A673 (cell line): ENCODE measurements around the gene SPECC1. TPM values are rescaled to one million over a fixed set of nuclear protein-coding genes. Genes with fewer than 3 reads are reported as not detected.
"Not testable (repeated sequence)": the region's sequence is repeated elsewhere in the genome, so short reads cannot be mapped to it uniquely, and the experiment has no call there.

Experiments
- Bru-seq: library from RNA; stranded (reverse); fragments of 400-500 nt; gene quantifications from one replicate; lab custom pipeline; 2021; lab: Mats Ljungman, UMichigan
- BruChase-seq, 2 experiments: library from RNA; stranded (reverse); fragments of 400-500 nt; gene quantifications; one replicate each; lab custom pipeline; 2021; lab: Mats Ljungman, UMichigan
- BruUV-seq: library from RNA; stranded (reverse); fragments of 400-500 nt; replicated peaks from 2 replicates; lab custom pipeline; 2021; lab: Mats Ljungman, UMichigan
- CTCF ChIA-PET: fragments of 300-600 bp; sonication (Branson Sonifier 250); formaldehyde crosslinking; loops from one replicate; lab custom pipeline; 2022; ENCODE audit warnings: antibody characterized with exemption; lab: Charles Lee
- POLR2A ChIA-PET: fragments of 300-600 bp; sonication (Branson Sonifier 250); formaldehyde crosslinking; loops from one replicate; lab custom pipeline; 2022; ENCODE audit warnings: antibody characterized with exemption; ENCODE audit not compliant: low non-redundant PET; lab: Charles Lee
- DNase-seq: peaks from one replicate; pipeline ENCODE4 v3.0.0-alpha.2; 2015; ENCODE audit warnings: low spot score
- H3K27ac ChIP-seq: fragments of 200-600 bp; sonication (generic); 2 replicates; pipeline ENCODE4 v1.5.1; 2016; ENCODE audit warnings: mixed run types, low read depth, mild to moderate bottlenecking, mixed read lengths, antibody characterized with exemption, low read length; ENCODE audit not compliant: poor library complexity, severe bottlenecking
- H3K27me3 ChIP-seq: fragments of 200-600 bp; sonication (generic); replicated peaks from 2 replicates; pipeline ENCODE4 v1.6.1; 2017; ENCODE audit warnings: mixed run types, low read depth, mild to moderate bottlenecking, mixed read lengths, antibody characterized with exemption, low read length; ENCODE audit not compliant: insufficient read depth, poor library complexity
- H3K36me3 ChIP-seq: fragments of 200-600 bp; sonication (generic); 2 replicates; pipeline ENCODE4 v1.6.1; 2016; ENCODE audit warnings: mixed run types, mild to moderate bottlenecking, mixed read lengths, antibody characterized with exemption, low read length; ENCODE audit not compliant: insufficient read depth, poor library complexity, severe bottlenecking
- H3K4me1 ChIP-seq: fragments of 200-600 bp; sonication (generic); 2 replicates; pipeline ENCODE4 v1.6.1; 2017; ENCODE audit warnings: mixed run types, mild to moderate bottlenecking, mixed read lengths, antibody characterized with exemption, low read length; ENCODE audit not compliant: insufficient read depth, poor library complexity, severe bottlenecking
- H3K4me3 ChIP-seq: fragments of 200-600 bp; sonication (generic); 2 replicates; pipeline ENCODE4 v1.5.1; 2016; ENCODE audit warnings: low read depth, mixed run types, mild to moderate bottlenecking, mixed read lengths, low read length; ENCODE audit not compliant: poor library complexity, severe bottlenecking
- H3K9me3 ChIP-seq: fragments of 200-600 bp; sonication (generic); 2 replicates; pipeline ENCODE4 v1.6.1; 2016; ENCODE audit warnings: mixed run types, low read depth, mild to moderate bottlenecking, mixed read lengths, antibody characterized with exemption, low read length; ENCODE audit not compliant: poor library complexity, severe bottlenecking
- EZH2 ChIP-seq: fragments of 200-600 bp; sonication (generic); IDR thresholded peaks from 2 replicates; pipeline ENCODE4 v1.6.1; 2017; ENCODE audit warnings: borderline replicate concordance, low read depth, mild to moderate bottlenecking, mixed read lengths, antibody characterized with exemption, low read length; ENCODE audit not compliant: poor library complexity, severe bottlenecking
- intact Hi-C: fragments of 100-400 bp; cut with micrococcal nuclease; formaldehyde crosslinking; loops from one replicate; pipeline ENCODE4 v1.10.0; 2022; ENCODE audit not compliant: unreplicated experiment
- long read RNA-seq: library from polyadenylated mRNA; stranded (forward); transcript quantifications from one replicate; pipeline ENCODE4 v2.0.0, GENCODE V29; 2022
- total RNA-seq: library from RNA; stranded (reverse); gene quantifications from 2 replicates; pipeline ENCODE4 v1.2.3, GENCODE V29; 2021
- TF ChIP-seq, protein P1 (sequence below): fragments of 300-800, 200-600 bp; sonication (generic); conservative IDR thresholded peaks from 2 replicates; pipeline ENCODE4 v1.5.1; 2017; ENCODE audit warnings: low read depth, mild to moderate bottlenecking, antibody characterized with exemption, low read length, moderate library complexity, mixed read lengths

SPECC1 gene
- total RNA-seq (5.8 and 6.8 TPM in 2 replicates), Bru-seq, nascent RNA (percentile 33 among the genes with signal in this experiment), BruChase-seq, experiment 1, labeled RNA remaining after a 2-hour chase (percentile 34 among the genes with signal in this experiment), BruChase-seq, experiment 2, labeled RNA remaining after a 6-hour chase (percentile 33 among the genes with signal in this experiment)
- long read RNA-seq, partial matches to known transcripts: 0 of 7 reads
- long read RNA-seq, other reads (novel, unspliced or antisense): 6 of 7 reads

- BruUV-seq: no TSS peak
- H3K27me3 ChIP-seq: peaks cover 61% of the 10 kb centered on the region
- no peaks in the 10 kb centered on the region for H3K9me3 ChIP-seq
- ChIA-PET POLR2A (interaction anchor here (0.5 kb wide), 1 partner anchor 308 kb away, joined by 3 read pairs; no protein-coding TSS in a partner anchor), CTCF (interaction anchor here (0.7 to 2.9 kb wide), 2 partner anchors 17 to 766 kb away, joined by 10 to 22 read pairs; no protein-coding TSS in a partner anchor)
- DNase-seq: peak; percentile 79
- H3K4me1 ChIP-seq: peaks cover 5% of the 10 kb centered on the region
- intact Hi-C loops: loop anchor here (5.0 kb wide), 1 partner anchor 142 kb away; the partner anchor contains the start of gene ULK2
- H3K36me3 ChIP-seq: no peaks in the 10 kb centered on the region
- H3K27ac ChIP-seq: no peak within 1 kb of the TSS
- peak within 1 kb of the TSS; percentile 52 for H3K4me3 ChIP-seq
- no peak for TF ChIP-seq EZH2
- TF ChIP-seq, protein P1, sequence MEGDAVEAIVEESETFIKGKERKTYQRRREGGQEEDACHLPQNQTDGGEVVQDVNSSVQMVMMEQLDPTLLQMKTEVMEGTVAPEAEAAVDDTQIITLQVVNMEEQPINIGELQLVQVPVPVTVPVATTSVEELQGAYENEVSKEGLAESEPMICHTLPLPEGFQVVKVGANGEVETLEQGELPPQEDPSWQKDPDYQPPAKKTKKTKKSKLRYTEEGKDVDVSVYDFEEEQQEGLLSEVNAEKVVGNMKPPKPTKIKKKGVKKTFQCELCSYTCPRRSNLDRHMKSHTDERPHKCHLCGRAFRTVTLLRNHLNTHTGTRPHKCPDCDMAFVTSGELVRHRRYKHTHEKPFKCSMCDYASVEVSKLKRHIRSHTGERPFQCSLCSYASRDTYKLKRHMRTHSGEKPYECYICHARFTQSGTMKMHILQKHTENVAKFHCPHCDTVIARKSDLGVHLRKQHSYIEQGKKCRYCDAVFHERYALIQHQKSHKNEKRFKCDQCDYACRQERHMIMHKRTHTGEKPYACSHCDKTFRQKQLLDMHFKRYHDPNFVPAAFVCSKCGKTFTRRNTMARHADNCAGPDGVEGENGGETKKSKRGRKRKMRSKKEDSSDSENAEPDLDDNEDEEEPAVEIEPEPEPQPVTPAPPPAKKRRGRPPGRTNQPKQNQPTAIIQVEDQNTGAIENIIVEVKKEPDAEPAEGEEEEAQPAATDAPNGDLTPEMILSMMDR: peak; percentile 85; the same call in 1 of the 2 replicates
Measured at GRCh38 chr17:20009302-20010098, at the start of gene SPECC1. TSS of gene SPECC1 (plus strand) at chr17:20009359. CDS start at chr17:20096652, 87,293 bp downstream.

GRCh38 chr17:19962954-19963353, 46.2 kb upstream of the SPECC1 start:
- H3K27me3 ChIP-seq, H3K4me3 ChIP-seq, CTCF ChIA-PET, DNase-seq, H3K4me1 ChIP-seq, BruUV-seq, H3K27ac ChIP-seq, POLR2A ChIA-PET, intact Hi-C loops, H3K9me3 ChIP-seq: not testable (repeated sequence)
- peaks cover 34% of the 10 kb centered on the region for H3K36me3 ChIP-seq

- H3K9me3 ChIP-seq: no peaks in the 10 kb centered on the region
- no peak overlapping the region for H3K27ac ChIP-seq
- no peak overlapping the region for H3K4me3 ChIP-seq
- CTCF ChIA-PET: no interaction called here
- H3K36me3 ChIP-seq: peaks cover 15% of the 10 kb centered on the region
- no TSS peak for BruUV-seq
- peaks cover 5% of the 10 kb centered on the region for H3K4me1 ChIP-seq
- POLR2A ChIA-PET: no interaction called here
- intact Hi-C loops: no loop called here
- no peak for TF ChIP-seq EZH2
- TF ChIP-seq, protein P1: no peak
- DNase-seq: no peak
- no peaks in the 10 kb centered on the region for H3K27me3 ChIP-seq
Measured at GRCh38 chr17:19973156-19973555, 36.0 kb upstream of the SPECC1 start.
